Measurements from ENCODE around the gene TMBIM1.

DNA sequence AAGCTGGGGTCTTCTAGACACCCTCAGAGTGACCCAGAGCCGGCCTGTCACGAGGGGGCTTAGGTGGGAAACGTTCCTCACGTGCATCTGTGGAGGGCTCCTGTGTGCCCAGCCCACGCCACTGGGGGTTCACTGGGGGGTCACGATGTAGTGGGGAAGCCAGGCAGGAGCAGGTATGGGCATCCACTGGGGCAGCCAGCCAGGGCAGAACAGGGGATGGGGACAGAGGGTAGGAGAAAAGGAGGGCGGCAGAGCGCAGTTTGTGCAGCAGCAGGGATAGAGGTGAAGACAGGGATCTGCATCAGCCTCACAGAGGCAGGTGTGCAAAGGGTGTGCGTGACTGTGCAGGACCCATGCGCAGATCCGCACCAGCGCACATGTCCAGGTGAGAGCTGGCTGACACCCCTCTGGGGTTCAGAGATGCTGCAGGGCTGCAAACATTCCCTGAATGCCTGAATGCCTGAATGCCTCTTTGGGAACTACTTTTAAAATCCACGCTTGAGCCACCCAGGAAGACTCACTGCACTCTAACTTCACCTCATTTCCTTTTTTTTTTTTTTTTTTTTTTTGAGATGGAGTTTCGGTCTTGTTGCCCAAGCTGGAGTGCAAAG is 11.9 kb downstream of the TMBIM1 start:
- TF ChIP-seq, protein P1, sequence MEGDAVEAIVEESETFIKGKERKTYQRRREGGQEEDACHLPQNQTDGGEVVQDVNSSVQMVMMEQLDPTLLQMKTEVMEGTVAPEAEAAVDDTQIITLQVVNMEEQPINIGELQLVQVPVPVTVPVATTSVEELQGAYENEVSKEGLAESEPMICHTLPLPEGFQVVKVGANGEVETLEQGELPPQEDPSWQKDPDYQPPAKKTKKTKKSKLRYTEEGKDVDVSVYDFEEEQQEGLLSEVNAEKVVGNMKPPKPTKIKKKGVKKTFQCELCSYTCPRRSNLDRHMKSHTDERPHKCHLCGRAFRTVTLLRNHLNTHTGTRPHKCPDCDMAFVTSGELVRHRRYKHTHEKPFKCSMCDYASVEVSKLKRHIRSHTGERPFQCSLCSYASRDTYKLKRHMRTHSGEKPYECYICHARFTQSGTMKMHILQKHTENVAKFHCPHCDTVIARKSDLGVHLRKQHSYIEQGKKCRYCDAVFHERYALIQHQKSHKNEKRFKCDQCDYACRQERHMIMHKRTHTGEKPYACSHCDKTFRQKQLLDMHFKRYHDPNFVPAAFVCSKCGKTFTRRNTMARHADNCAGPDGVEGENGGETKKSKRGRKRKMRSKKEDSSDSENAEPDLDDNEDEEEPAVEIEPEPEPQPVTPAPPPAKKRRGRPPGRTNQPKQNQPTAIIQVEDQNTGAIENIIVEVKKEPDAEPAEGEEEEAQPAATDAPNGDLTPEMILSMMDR (IDR thresholded peaks at IDR 0.05; ENCODE audit: low read depth, low read length) = no peak
- no peak for TF ChIP-seq EZH2phosphoT487 (IDR thresholded peaks at IDR 0.05; ENCODE audit: low read depth)

All from OCI-LY3 (cell line).